K562 (cell line): ENCODE results near the gene CCDC178. TPM values are rescaled to one million over a fixed set of nuclear protein-coding genes. Genes with fewer than 3 reads are reported as not detected.

Source experiments
- ATAC-seq: fragments of 200-7000 bp; cut with Tn5 transposase; 3 replicates; pipeline ENCODE4 v1.9.1; 2020; ENCODE audit warnings: moderate library complexity
- BruUV-seq: library from RNA; stranded (reverse); fragments of 400-500 nt; replicated peaks from 2 replicates; lab custom pipeline; 2021; lab: Mats Ljungman, UMichigan
- CTCF ChIA-PET: fragments of 300-600 bp; formaldehyde crosslinking; extraction: SDS; loops from one replicate; lab custom pipeline; 2021; ENCODE audit warnings: low intra/inter-chr PET ratio; lab: Yijun Ruan, JAX
- POLR2A ChIA-PET: fragments of 300-600, 350-650 bp; sonication (Branson Sonifier 250); formaldehyde crosslinking; extraction: SDS; loops from one replicate; lab custom pipeline; 2021; ENCODE audit warnings: antibody characterized with exemption, inconsistent platforms; lab: Yijun Ruan, JAX
- DNase-seq, 4 experiments: peaks; one replicate each; pipeline versions ENCODE4 v3.0.0 to v3.0.0-alpha.2; 2011 to 2018; ENCODE audit warnings: low spot score in 3 of 4, mixed read lengths in 3 of 4; ENCODE audit errors: extremely low read depth in 1 of 4
- FAIRE-seq: peaks from 2 replicates; lab custom pipeline; 2011; peaks lifted over from hg19 to GRCh38; lab: Jason Lieb, UNC
- H2AFZ ChIP-seq: 2 replicates; pipeline ENCODE4 v1.6.0; 2011; ENCODE audit warnings: low read depth, low read length, control low read depth, inconsistent platforms
- H3K27ac ChIP-seq: fragments of 200-600 bp; 3 replicates; pipeline ENCODE4 v1.8.0; 2011; ENCODE audit warnings: low read depth, mild to moderate bottlenecking, control low read depth, inconsistent platforms, low read length, moderate library complexity, mixed read lengths; ENCODE audit errors: extremely low read depth
- H3K27me3 ChIP-seq, 2 experiments: fragments of 300-600 bp in 1 of 2; 2 replicates in 1 of 2; 3 replicates in 1 of 2; pipeline versions ENCODE4 v1.6.0 to v1.8.0; 2011; ENCODE audit warnings: inconsistent platforms in 2 of 2, low read length in 2 of 2, mild to moderate bottlenecking in 1 of 2, mixed read lengths in 1 of 2, moderate library complexity in 1 of 2; ENCODE audit not compliant: control insufficient read depth in 2 of 2, insufficient read depth in 2 of 2
- H3K36me3 ChIP-seq: fragments of 300-600 bp; 3 replicates; pipeline ENCODE4 v1.8.0; 2011; ENCODE audit warnings: mild to moderate bottlenecking, low read length, inconsistent platforms; ENCODE audit not compliant: control insufficient read depth, insufficient read depth
- H3K4me1 ChIP-seq, 2 experiments: fragments of 200-600 bp in 1 of 2; replicated peaks in 1 of 2; 2 replicates in 1 of 2; 3 replicates in 1 of 2; pipeline versions ENCODE4 v1.5.1 to v1.8.0; 2011; ENCODE audit warnings: inconsistent platforms in 2 of 2, low read length in 2 of 2, mild to moderate bottlenecking in 1 of 2, mixed read lengths in 1 of 2, moderate library complexity in 1 of 2; ENCODE audit not compliant: control insufficient read depth in 2 of 2, insufficient read depth in 2 of 2
- H3K4me2 ChIP-seq: 2 replicates; pipeline ENCODE4 v1.6.1; 2011; ENCODE audit warnings: low read length, control low read depth, inconsistent platforms, mixed read lengths; ENCODE audit not compliant: insufficient read depth
- H3K4me3 ChIP-seq: fragments of 200-600 bp; sonication (generic), shearing (Covaris generic); 2 replicates; pipeline ENCODE4 v1.5.1; 2016; ENCODE audit warnings: control low read depth, inconsistent platforms
- H3K79me2 ChIP-seq: fragments of 200-600 bp; 3 replicates; pipeline ENCODE4 v1.8.0; 2011; ENCODE audit warnings: low read length, inconsistent platforms; ENCODE audit not compliant: control insufficient read depth, insufficient read depth
- H3K9ac ChIP-seq, 2 experiments: 2 replicates each; pipeline versions ENCODE4 v1.6.0 to v1.6.1; 2011; ENCODE audit warnings: low read depth in 2 of 2, low read length in 2 of 2, control low read depth in 1 of 2, inconsistent platforms in 1 of 2, mild to moderate bottlenecking in 1 of 2, mixed read lengths in 1 of 2; ENCODE audit not compliant: insufficient read depth in 1 of 2
- H3K9me1 ChIP-seq: one replicate; pipeline ENCODE4 v1.6.0; 2011; ENCODE audit warnings: inconsistent platforms, mild to moderate bottlenecking, low read length, moderate library complexity; ENCODE audit not compliant: control insufficient read depth, insufficient read depth
- H3K9me3 ChIP-seq: replicated peaks from 2 replicates; pipeline ENCODE4 v1.5.1; 2011; ENCODE audit warnings: low read depth, low read length, inconsistent platforms; ENCODE audit not compliant: control insufficient read depth, insufficient read depth
- H4K20me1 ChIP-seq: replicated peaks from 2 replicates; pipeline ENCODE4 v1.6.1; 2011; ENCODE audit warnings: low read length, inconsistent platforms, mixed read lengths; ENCODE audit not compliant: control insufficient read depth, insufficient read depth
- BMI1 ChIP-seq: fragments of 150-350 bp; IDR thresholded peaks from 2 replicates; pipeline ENCODE4 v1.6.1; 2014; ENCODE audit warnings: low read length
- C11orf30 ChIP-seq: fragments of 450-650 bp; IDR thresholded peaks from 2 replicates; pipeline ENCODE4 v1.6.1; 2016; ENCODE audit warnings: low read depth, mild to moderate bottlenecking
- DIDO1 ChIP-seq: fragments of 450-650 bp; IDR thresholded peaks from 2 replicates; pipeline ENCODE4 v1.6.1; 2016; ENCODE audit warnings: low read depth, missing biosample characterization, missing genetic modification characterization
- FOXK1 ChIP-seq: sonication (generic); formaldehyde crosslinking; IDR thresholded peaks from 2 replicates; pipeline ENCODE4 v1.8.0; 2022; ENCODE audit warnings: missing genetic modification reagents, mild to moderate bottlenecking, borderline replicate concordance
- GTF2B ChIP-seq: IDR thresholded peaks from 2 replicates; pipeline ENCODE4 v1.6.1; 2011; ENCODE audit not compliant: insufficient read length; ENCODE audit errors: extremely low read depth
- HINFP ChIP-seq: fragments of 450-650 bp; conservative IDR thresholded peaks from 2 replicates; pipeline ENCODE4 v1.6.1; 2016; ENCODE audit warnings: missing genetic modification characterization, low read depth, mild to moderate bottlenecking, control low read depth, missing compliant biosample characterization
- KDM2B ChIP-seq: fragments of 250-450 bp; sonication (Bioruptor Pico); IDR thresholded peaks from 2 replicates; pipeline ENCODE4 v1.8.0; 2021; ENCODE audit warnings: mild to moderate bottlenecking, moderate library complexity
- MECOM ChIP-seq: fragments of 250-450 bp; sonication (Bioruptor Pico); IDR thresholded peaks from 2 replicates; pipeline ENCODE4 v1.8.0; 2022; ENCODE audit warnings: inconsistent platforms
- MEIS2 ChIP-seq: fragments of 450-650 bp; IDR thresholded peaks from 2 replicates; pipeline ENCODE4 v1.6.1; 2014; ENCODE audit warnings: mild to moderate bottlenecking; ENCODE audit not compliant: partially characterized antibody
- NFATC3 ChIP-seq: fragments of 450-650 bp; IDR thresholded peaks from 2 replicates; pipeline ENCODE4 v1.6.1; 2017; ENCODE audit warnings: mild to moderate bottlenecking
- PHTF2 ChIP-seq: fragments of 250-450 bp; sonication (Bioruptor Pico); IDR thresholded peaks from 2 replicates; pipeline ENCODE4 v1.5.0; 2021; ENCODE audit warnings: mild to moderate bottlenecking
- RAD21 ChIP-seq, 2 experiments: fragments of 250-450 bp in 1 of 2; fragments of 450-650 bp in 1 of 2; sonication (Bioruptor Pico) in 1 of 2; formaldehyde crosslinking in 1 of 2; IDR thresholded peaks in 1 of 2; conservative IDR thresholded peaks in 1 of 2; 2 replicates each; pipeline versions ENCODE4 v1.4.0 to v1.8.0; 2020 to 2022; ENCODE audit warnings: mild to moderate bottlenecking in 2 of 2, moderate library complexity in 1 of 2
- RBM25 ChIP-seq: fragments of 200-400 bp; formaldehyde crosslinking; IDR thresholded peaks from 2 replicates; pipeline ENCODE4 v1.6.1; 2018; ENCODE audit warnings: low read length, low read depth, moderate library complexity; ENCODE audit not compliant: severe bottlenecking
- SRSF1 ChIP-seq: fragments of 200-400 bp; formaldehyde crosslinking; IDR thresholded peaks from 2 replicates; pipeline ENCODE4 v1.6.1; 2017; ENCODE audit warnings: mild to moderate bottlenecking, low read depth, low read length, moderate library complexity
- ZEB2 ChIP-seq: fragments of 450-650 bp; IDR thresholded peaks from 2 replicates; pipeline ENCODE4 v1.6.1; 2016
- ZNF224 ChIP-seq: sonication (generic); formaldehyde crosslinking; IDR thresholded peaks from 2 replicates; pipeline ENCODE4 v1.8.0; 2022; ENCODE audit warnings: mild to moderate bottlenecking, missing genetic modification reagents
- ZNF41 ChIP-seq: fragments of 250-450 bp; sonication (Bioruptor Pico); conservative IDR thresholded peaks from 2 replicates; pipeline ENCODE4 v1.4.0; 2020; ENCODE audit warnings: mild to moderate bottlenecking
- ZNF589 ChIP-seq: fragments of 200-800 bp; sonication (Bioruptor generic); IDR thresholded peaks from 2 replicates; pipeline ENCODE4 v1.6.1; 2016; ENCODE audit warnings: low read depth, missing genetic modification characterization, missing compliant biosample characterization
- WGBS: fragments of 100-300 bp; shearing (Covaris generic); methylation state at CpG from one replicate; pipeline ENCODE4 v1.1.6; 2016; ENCODE audit warnings: low coverage, mixed read lengths; ENCODE audit not compliant: insufficient coverage; ENCODE audit errors: missing lambda C conversion rate; 5-methylcytosine and 5-hydroxymethylcytosine counted together
- in situ Hi-C: fragments of 300-500 bp; cut with MboI; formaldehyde crosslinking; loops from 4 replicates; pipeline ENCODE4 v1.15.0; 2018; ENCODE audit warnings: inconsistent platforms, mixed read lengths
- intact Hi-C: fragments of 100-400 bp; cut with micrococcal nuclease; formaldehyde crosslinking; loops from 2 replicates; pipeline ENCODE4 v1.14.2; 2022
- polyA plus RNA-seq, 8 experiments: library from polyadenylated mRNA; depleted of rRNA in 4 of 8; stranded (reverse) in 5 of 8; unstranded in 3 of 8; fragments of >200 nt; fragmentation: Nextera tagmentation in 2 of 8; fragmentation: Illumina TruSeq in 1 of 8; extraction: Ambion mirVana in 2 of 8; extraction: Trizol in 1 of 8; gene quantifications; 2 replicates each; pipeline versions ENCODE4 v1.2.1 to v1.2.3, GENCODE V29; 2011 to 2014; ENCODE audit warnings: inconsistent platforms in 1 of 8, missing spikeins in 1 of 8
- total RNA-seq, 7 experiments: library from RNA; depleted of rRNA in 6 of 7; stranded (reverse); fragments of >200 nt in 6 of 7; fragmentation: Illumina TruSeq in 2 of 7; extraction: Trizol in 2 of 7; gene quantifications; 2 replicates each; pipeline versions ENCODE4 v1.2.1 to v1.2.3, GENCODE V29; 2011 to 2021; ENCODE audit warnings: low replicate concordance in 1 of 7

CCDC178 gene
- total and polyA plus RNA-seq, 9 of the 15 experiments (the other 6 are each of a cell fraction or from before 2014, with no cell fraction given) = 0.12 to 0.47 (median 0.15) TPM; not detected in 6

GRCh38 chr18:33157893-33158292 is 282.6 kb downstream of the CCDC178 start:
- Histone ChIP-seq H3K27ac (no peak overlapping the region), H3K79me2 (no peaks in the 10 kb centered on the region), H3K4me2 (no peak overlapping the region), H3K36me3 (no peaks in the 10 kb centered on the region), H2AFZ (no peak overlapping the region), H3K9me3 (no peaks in the 10 kb centered on the region; the same call in 1 of the 2 replicates), H3K4me1 (no peaks in the 10 kb centered on the region), H3K27me3 (no peaks in the 10 kb centered on the region), H3K4me3 (no peak overlapping the region), H4K20me1 (no peaks in the 10 kb centered on the region), H3K9me1 (no peaks in the 10 kb centered on the region), H3K9ac (no peak overlapping the region)
- no peak for TF ChIP-seq GTF2B
- TF ChIP-seq ZNF41 (CRISPR knock-in tag) = no peak
- no peak for TF ChIP-seq C11orf30
- no peak for TF ChIP-seq BMI1
- TF ChIP-seq RAD21 (CRISPR knock-in tag; conservative IDR thresholded peaks at IDR 0.05 in 1 of 2, IDR thresholded peaks at IDR 0.05 in 1 of 2) = no peak
- no peak for TF ChIP-seq MEIS2
- no peak for TF ChIP-seq ZNF224 (CRISPR knock-in tag)
- no peak for TF ChIP-seq DIDO1 (tag)
- no peak for TF ChIP-seq HINFP
- no peak for TF ChIP-seq KDM2B (CRISPR knock-in tag)
- no peak for TF ChIP-seq RBM25
- TF ChIP-seq MECOM (CRISPR knock-in tag) = no peak
- TF ChIP-seq FOXK1 (CRISPR knock-in tag) = no peak
- no peak for TF ChIP-seq ZEB2
- no peak for TF ChIP-seq SRSF1
- TF ChIP-seq PHTF2 = no peak
- TF ChIP-seq ZNF589 = no peak
- no peak for TF ChIP-seq NFATC3
- in situ Hi-C loops (no loop called here), intact Hi-C loops (no loop called here)
- ChIA-PET POLR2A (no interaction called here), CTCF (no interaction called here)
- 0% methylated on average over 1 of the region's 1 CpG for WGBS
- FAIRE-seq (no peak), DNase-seq (no peak), ATAC-seq (no peak)
- no TSS peak for BruUV-seq
